CD14-positive monocyte (primary cell): Measurements from ENCODE around the gene CHID1. TPM values are rescaled to one million over a fixed set of nuclear protein-coding genes. Genes with fewer than 3 reads are reported as not detected.
A peak's percentile ranks its signal among the peaks of the same experiment; 100 is the strongest.

ENCODE experiments used
- DNase-seq, 3 donors: peaks; one replicate each; pipeline ENCODE4 v3.0.0-alpha.2; 2011 to 2022
- H2AFZ ChIP-seq: 2 replicates; pipeline ENCODE4 v1.6.0; 2012; ENCODE audit warnings: mild to moderate bottlenecking, low read depth, low read length, inconsistent platforms; ENCODE audit not compliant: insufficient read depth, poor library complexity, severe bottlenecking
- H3K27ac ChIP-seq, 2 donors: 1 replicate in 1 of 2; 2 replicates in 1 of 2; pipeline ENCODE4 v1.5.1; 2012 to 2013; ENCODE audit warnings: low read length in 2 of 2, control low read depth in 1 of 2, inconsistent platforms in 1 of 2, low read depth in 1 of 2, mild to moderate bottlenecking in 1 of 2
- H3K27me3 ChIP-seq, 2 donors: one replicate each; pipeline versions ENCODE4 v1.6.0 to v1.6.1; 2011 to 2013; ENCODE audit warnings: low read length in 2 of 2; ENCODE audit not compliant: control insufficient read depth in 2 of 2, insufficient read depth in 2 of 2
- H3K36me3 ChIP-seq, 2 donors: replicated peaks in 1 of 2; 1 replicate in 1 of 2; 2 replicates in 1 of 2; pipeline versions ENCODE4 v1.5.1 to v1.6.1; 2012 to 2013; ENCODE audit warnings: low read length in 2 of 2, control low read depth in 1 of 2, inconsistent platforms in 1 of 2, mild to moderate bottlenecking in 1 of 2; ENCODE audit not compliant: insufficient read depth in 2 of 2, control insufficient read depth in 1 of 2
- H3K4me1 ChIP-seq, 2 donors: 1 replicate in 1 of 2; 2 replicates in 1 of 2; pipeline versions ENCODE4 v1.5.1 to v1.6.1; 2012 to 2013; ENCODE audit warnings: low read length in 2 of 2, control low read depth in 1 of 2, inconsistent platforms in 1 of 2, mild to moderate bottlenecking in 1 of 2, moderate library complexity in 1 of 2; ENCODE audit not compliant: insufficient read depth in 2 of 2, control insufficient read depth in 1 of 2
- H3K4me2 ChIP-seq: replicated peaks from 2 replicates; pipeline ENCODE3; 2012; ENCODE audit warnings: low read length, moderate library complexity, mild to moderate bottlenecking; ENCODE audit not compliant: poor library complexity, severe bottlenecking; ENCODE audit errors: extremely low read depth
- H3K4me3 ChIP-seq, 3 experiments: fragments of 200-600 bp in 1 of 3; sonication (generic) in 1 of 3; replicated peaks in 1 of 3; 1 replicate in 2 of 3; 2 replicates in 1 of 3; pipeline ENCODE4 v1.5.1; 2011 to 2013; ENCODE audit warnings: low read length in 3 of 3, mild to moderate bottlenecking in 3 of 3, control low read depth in 2 of 3, low read depth in 2 of 3, inconsistent platforms in 1 of 3, moderate library complexity in 1 of 3
- H3K79me2 ChIP-seq: 2 replicates; pipeline ENCODE4 v1.6.0; 2012; ENCODE audit warnings: mild to moderate bottlenecking, control low read depth, inconsistent platforms, low read length, moderate library complexity; ENCODE audit not compliant: insufficient read depth
- H3K9ac ChIP-seq: 2 replicates; pipeline ENCODE4 v1.6.0; 2017; ENCODE audit warnings: low read length, mild to moderate bottlenecking; ENCODE audit not compliant: insufficient read depth, poor library complexity, severe bottlenecking
- H3K9me3 ChIP-seq, 2 donors: replicated peaks in 1 of 2; 1 replicate in 1 of 2; 2 replicates in 1 of 2; pipeline versions ENCODE4 v1.5.1 to v1.6.1; 2012 to 2013; ENCODE audit warnings: low read length in 2 of 2, control low read depth in 1 of 2; ENCODE audit not compliant: control insufficient read depth in 1 of 2, insufficient read depth in 1 of 2
- H4K20me1 ChIP-seq: 2 replicates; pipeline ENCODE4 v1.6.0; 2012; ENCODE audit warnings: mild to moderate bottlenecking, low read length, control low read depth, moderate library complexity; ENCODE audit not compliant: insufficient read depth
- H3K27ac Mint-ChIP-seq, 7 donors: one replicate each; pipeline ENCODE4 v1.8.0; 2020; ENCODE audit warnings: mild to moderate bottlenecking in 7 of 7, mixed read lengths in 7 of 7, moderate library complexity in 6 of 7, inconsistent platforms in 2 of 7
- H3K27me3 Mint-ChIP-seq, 3 donors: one replicate each; pipeline ENCODE4 v1.8.0; 2021 to 2022; ENCODE audit warnings: low read depth in 3 of 3, mild to moderate bottlenecking in 3 of 3, mixed read lengths in 3 of 3, moderate library complexity in 3 of 3, inconsistent platforms in 1 of 3
- H3K36me3 Mint-ChIP-seq, 2 donors: one replicate each; pipeline ENCODE4 v1.8.0; 2020; ENCODE audit warnings: mixed read lengths in 2 of 2, inconsistent platforms in 1 of 2, mild to moderate bottlenecking in 1 of 2
- H3K4me1 Mint-ChIP-seq: one replicate; pipeline ENCODE4 v1.8.0; 2020; ENCODE audit warnings: mild to moderate bottlenecking, mixed read lengths
- H3K4me3 Mint-ChIP-seq, 2 donors: one replicate each; pipeline ENCODE4 v1.8.0; 2020; ENCODE audit warnings: mild to moderate bottlenecking in 2 of 2, mixed read lengths in 2 of 2, moderate library complexity in 1 of 2
- H3K9me3 Mint-ChIP-seq, 7 donors: one replicate each; pipeline ENCODE4 v1.8.0; 2020 to 2022; ENCODE audit warnings: mixed read lengths in 7 of 7, mild to moderate bottlenecking in 6 of 7, moderate library complexity in 6 of 7, inconsistent platforms in 2 of 7
- CTCF ChIP-seq: fragments of 200-600 bp; IDR thresholded peaks from one replicate; pipeline ENCODE4 v1.8.0; 2022; ENCODE audit warnings: antibody characterized with exemption, mild to moderate bottlenecking
- WGBS: methylation state at CpG from one replicate; pipeline ENCODE4 v1.1.5; 2013; ENCODE audit warnings: missing lambda C conversion rate; ENCODE audit not compliant: insufficient coverage; 5-methylcytosine and 5-hydroxymethylcytosine counted together
- intact Hi-C, 2 donors: fragments of 100-400 bp; cut with micrococcal nuclease; formaldehyde crosslinking; loops; one replicate each; pipeline versions ENCODE4 v1.15.0 to v1.15.1; 2023
- polyA plus RNA-seq, 3 donors: library from polyadenylated mRNA; depleted of rRNA in 1 of 3; unstranded in 2 of 3; stranded (reverse) in 1 of 3; fragments of 300-500 nt in 2 of 3; fragments of >200 nt in 1 of 3; fragmentation: Illumina TruSeq in 2 of 3; gene quantifications; 1 replicate in 2 of 3; 2 replicates in 1 of 3; pipeline ENCODE4 v1.2.3, GENCODE V29; 2012 to 2021

The CHID1 gene
- polyA plus RNA-seq, 3 donors: 23.2 to 45.4 (median 45.0) TPM

GRCh38 chr11:947744-948143 lies 37.1 kb upstream of the CHID1 start:
- peaks cover 11 to 56% of the 10 kb centered on the region in 2 donors for H3K36me3 ChIP-seq
- no peak overlapping the region for H3K4me2 ChIP-seq
- Mint-ChIP-seq H3K27me3 (peaks cover 0 to 2% (median 1%) of the 10 kb centered on the region in 3 donors), H3K4me3 (no peak overlapping the region), H3K36me3 (peaks cover 41 to 67% of the 10 kb centered on the region in 2 donors), H3K27ac (no peak overlapping the region), H3K4me1 (peaks cover 5% of the 10 kb centered on the region), H3K9me3 (peaks cover 12 to 25% (median 17%) of the 10 kb centered on the region in 7 donors)
- H3K4me3 ChIP-seq: no peak overlapping the region
- peaks cover 15 to 16% of the 10 kb centered on the region in 2 donors for H3K9me3 ChIP-seq
- no peaks in the 10 kb centered on the region for H3K4me1 ChIP-seq
- H2AFZ ChIP-seq: no peak overlapping the region
- TF ChIP-seq CTCF: no peak
- intact Hi-C loops: no loop called here
- H3K27ac ChIP-seq: no peak overlapping the region
- peaks cover 22% of the 10 kb centered on the region for H3K79me2 ChIP-seq
- peaks cover 65% of the 10 kb centered on the region for H4K20me1 ChIP-seq
- 93% methylated on average over 2 of the region's 4 CpGs for WGBS
- no peaks in the 10 kb centered on the region for H3K27me3 ChIP-seq
- H3K9ac ChIP-seq: no peak overlapping the region
- no peak for DNase-seq

GRCh38 chr11:945986-946385 lies 35.4 kb upstream of the CHID1 start:
- no peak overlapping the region for H3K27ac ChIP-seq
- H3K9me3 ChIP-seq: peaks cover 15 to 16% of the 10 kb centered on the region in 2 donors
- peaks cover 16% of the 10 kb centered on the region for H3K4me1 Mint-ChIP-seq
- H3K36me3 ChIP-seq: peaks cover 11 to 56% of the 10 kb centered on the region in 2 donors
- no peak overlapping the region for H2AFZ ChIP-seq
- H3K4me2 ChIP-seq: no peak overlapping the region
- H3K79me2 ChIP-seq: peaks cover 29% of the 10 kb centered on the region
- H3K27me3 ChIP-seq: no peaks in the 10 kb centered on the region
- H3K4me1 ChIP-seq: peaks cover 0 to 7% of the 10 kb centered on the region in 2 donors
- no peak for DNase-seq
- H3K9ac ChIP-seq: no peak overlapping the region
- intact Hi-C loops: no loop called here
- no peak overlapping the region for H3K4me3 ChIP-seq
- H3K36me3 Mint-ChIP-seq: peaks cover 46 to 73% of the 10 kb centered on the region in 2 donors
- no peak for TF ChIP-seq CTCF
- peaks cover 12 to 25% (median 17%) of the 10 kb centered on the region in 7 donors for H3K9me3 Mint-ChIP-seq
- WGBS: 63% methylated on average over 9 of the region's 9 CpGs
- H3K27me3 Mint-ChIP-seq: peaks cover 0 to 2% (median 1%) of the 10 kb centered on the region in 3 donors
- peak overlapping the region in 1 of 7 donors; percentile 21 for H3K27ac Mint-ChIP-seq
- peaks cover 64% of the 10 kb centered on the region for H4K20me1 ChIP-seq
- no peak overlapping the region for H3K4me3 Mint-ChIP-seq
